ENCODE results near the gene OR2T35. TPM values are rescaled to one million over a fixed set of nuclear protein-coding genes. Genes with fewer than 3 reads are reported as not detected.
A peak's percentile ranks its signal among the peaks of the same experiment; 100 is the strongest.

Gene OR2T35
- total RNA-seq, 6 donors from 2014 or later: not detected

GRCh38 chr1:248625166-248625565 lies 19.9 kb downstream of the OR2T35 start:
- 62 to 70% methylated on average over 3 to 4 of the region's 4 CpGs for WGBS, 2 donors
- H3K27me3 ChIP-seq: no peaks in the 10 kb centered on the region
- no peak overlapping the region for H3K27ac ChIP-seq
- ATAC-seq (ENCODE audit: low FRiP score in 2 of 2) (no peak), DNase-seq (no peak)
- TF ChIP-seq POLR2AphosphoS5 (IDR thresholded peaks at IDR 0.05): no peak
- TF ChIP-seq CTCF (IDR thresholded peaks at IDR 0.05): no peak
- TF ChIP-seq EP300 (IDR thresholded peaks at IDR 0.05): no peak
- no peak for TF ChIP-seq POLR2A (IDR thresholded peaks at IDR 0.05)
- no peak overlapping the region for H3K4me3 ChIP-seq
- no peaks in the 10 kb centered on the region for H3K9me3 ChIP-seq
- H3K4me1 ChIP-seq: no peaks in the 10 kb centered on the region
- no peaks in the 10 kb centered on the region for H3K36me3 ChIP-seq

GRCh38 chr1:248622570-248623001 lies 22.5 kb downstream of the OR2T35 start:
- no peaks in the 10 kb centered on the region for H3K4me1 ChIP-seq
- no peaks in the 10 kb centered on the region for H3K27me3 ChIP-seq
- no peak overlapping the region for H3K4me3 ChIP-seq
- ATAC-seq (ENCODE audit: low FRiP score in 2 of 2): peak; percentile 53 to 70
- no peak for DNase-seq
- TF ChIP-seq EP300 (IDR thresholded peaks at IDR 0.05) (no peak), POLR2AphosphoS5 (IDR thresholded peaks at IDR 0.05) (no peak), CTCF (IDR thresholded peaks at IDR 0.05) (peak; percentile 28 to 68 (median 36)), POLR2A (IDR thresholded peaks at IDR 0.05) (no peak)
- 62 to 83% methylated on average over 2 to 4 of the region's 4 CpGs for whole genome bisulfite sequencing, 2 donors
- no peaks in the 10 kb centered on the region for H3K36me3 ChIP-seq
- H3K27ac ChIP-seq: no peak overlapping the region
- H3K9me3 ChIP-seq: no peaks in the 10 kb centered on the region

- Histone ChIP-seq H3K36me3 (no peaks in the 10 kb centered on the region), H3K4me1 (no peaks in the 10 kb centered on the region), H3K9me3 (no peaks in the 10 kb centered on the region), H3K27ac (no peak overlapping the region), H3K27me3 (no peaks in the 10 kb centered on the region), H3K4me3 (no peak overlapping the region)
- WGBS, 2 donors: 66 to 67% methylated on average over 7 of the region's 7 CpGs
- DNase-seq: no peak
- no peak for ATAC-seq (ENCODE audit: low FRiP score in 2 of 2)
- no peak for TF ChIP-seq POLR2AphosphoS5 (IDR thresholded peaks at IDR 0.05)
- TF ChIP-seq POLR2A (IDR thresholded peaks at IDR 0.05): no peak
- no peak for TF ChIP-seq CTCF (IDR thresholded peaks at IDR 0.05)
- no peak for TF ChIP-seq EP300 (IDR thresholded peaks at IDR 0.05)
These were observed 23.3 kb downstream of the OR2T35 start for GRCh38 chr1:248621770-248622169.

- ATAC-seq (ENCODE audit: low FRiP score in 2 of 2) (peak in 1 of 2 donors; percentile 58), DNase-seq (peak in 1 of 2 donors; percentile 50)
- TF ChIP-seq POLR2A (IDR thresholded peaks at IDR 0.05): no peak
- TF ChIP-seq EP300 (IDR thresholded peaks at IDR 0.05): no peak
- no peak for TF ChIP-seq POLR2AphosphoS5 (IDR thresholded peaks at IDR 0.05)
- peak; percentile 16 to 49 (median 46) for TF ChIP-seq CTCF (IDR thresholded peaks at IDR 0.05)
- H3K27me3 ChIP-seq: no peaks in the 10 kb centered on the region
- no peak overlapping the region for H3K27ac ChIP-seq
- no peaks in the 10 kb centered on the region for H3K9me3 ChIP-seq
- no peak overlapping the region for H3K4me3 ChIP-seq
- H3K4me1 ChIP-seq: no peaks in the 10 kb centered on the region
- H3K36me3 ChIP-seq: no peaks in the 10 kb centered on the region
- WGBS, 2 donors: 4 to 10% methylated on average over 3 of the region's 3 CpGs
These were observed 26.2 kb downstream of the OR2T35 start for GRCh38 chr1:248618878-248619277.

- Histone ChIP-seq H3K4me1 (no peaks in the 10 kb centered on the region), H3K9me3 (no peaks in the 10 kb centered on the region), H3K4me3 (no peak overlapping the region), H3K27ac (no peak overlapping the region), H3K27me3 (no peaks in the 10 kb centered on the region), H3K36me3 (no peaks in the 10 kb centered on the region)
- TF ChIP-seq POLR2A (IDR thresholded peaks at IDR 0.05) (no peak), POLR2AphosphoS5 (IDR thresholded peaks at IDR 0.05) (no peak), CTCF (IDR thresholded peaks at IDR 0.05) (no peak), EP300 (IDR thresholded peaks at IDR 0.05) (no peak)
- 69 to 71% methylated on average over 4 to 7 of the region's 7 CpGs for WGBS, 2 donors
- DNase-seq: no peak
- no peak for ATAC-seq (ENCODE audit: low FRiP score in 2 of 2)
These were observed 27.0 kb downstream of the OR2T35 start for GRCh38 chr1:248618119-248618518.
